IMR-90 (cell line): ENCODE data around the gene HBD. TPM values are rescaled to one million over a fixed set of nuclear protein-coding genes. Genes with fewer than 3 reads are reported as not detected.
"Not testable (repeated sequence)": the region's sequence is repeated elsewhere in the genome, so short reads cannot be mapped to it uniquely, and the experiment has no call there.

Experiments
- ATAC-seq: fragments of 200-7000 bp; cut with Tn5 transposase; 2 replicates; pipeline ENCODE4 v1.9.1; 2020; ENCODE audit warnings: low read depth, mild to moderate bottlenecking, moderate library complexity
- BruUV-seq: library from RNA; stranded (reverse); fragments of 400-500 nt; replicated peaks from 2 replicates; lab custom pipeline; 2021; lab: Mats Ljungman, UMichigan
- CTCF ChIA-PET: fragments of 300-600 bp; formaldehyde crosslinking; extraction: SDS; loops from one replicate; lab custom pipeline; 2021; ENCODE audit warnings: antibody characterized with exemption; lab: Yijun Ruan, JAX
- POLR2A ChIA-PET: fragments of 300-600 bp; sonication (Branson Sonifier 250); formaldehyde crosslinking; loops from one replicate; lab custom pipeline; 2022; ENCODE audit warnings: antibody characterized with exemption; ENCODE audit not compliant: unreplicated experiment; lab: Charles Lee
- DNase-seq: peaks from one replicate; pipeline ENCODE4 v3.0.0; 2013
- H2AFZ ChIP-seq: replicated peaks from 2 replicates; pipeline ENCODE3; 2013; ENCODE audit warnings: low read length, mild to moderate bottlenecking; ENCODE audit not compliant: poor library complexity
- H2AK5ac ChIP-seq: 2 replicates; pipeline ENCODE4 v1.6.1; 2013; ENCODE audit warnings: low read depth, low read length, inconsistent platforms
- H2AK9ac ChIP-seq: replicated peaks from 2 replicates; pipeline ENCODE3; 2013; ENCODE audit warnings: mild to moderate bottlenecking, low read depth, low read length, moderate library complexity; ENCODE audit not compliant: poor library complexity
- H2BK120ac ChIP-seq: 2 replicates; pipeline ENCODE4 v1.6.1; 2013; ENCODE audit warnings: low read depth, low read length, inconsistent platforms
- H2BK15ac ChIP-seq: 3 replicates; pipeline ENCODE4 v1.6.1; 2013; ENCODE audit warnings: low read depth, low read length, inconsistent platforms
- H2BK20ac ChIP-seq: 2 replicates; pipeline ENCODE4 v1.6.1; 2013; ENCODE audit warnings: low read depth, mild to moderate bottlenecking, inconsistent platforms, low read length, moderate library complexity
- H2BK5ac ChIP-seq: 2 replicates; pipeline ENCODE4 v1.6.1; 2013; ENCODE audit warnings: mild to moderate bottlenecking, low read depth, low read length, inconsistent platforms; ENCODE audit not compliant: poor library complexity, severe bottlenecking
- H3K14ac ChIP-seq: replicated peaks from 2 replicates; pipeline ENCODE4 v1.6.1; 2013; ENCODE audit warnings: low read depth, low read length, inconsistent platforms
- H3K18ac ChIP-seq: 2 replicates; pipeline ENCODE4 v1.6.1; 2013; ENCODE audit warnings: low read depth, low read length, control low read depth
- H3K23ac ChIP-seq: 2 replicates; pipeline ENCODE4 v1.6.1; 2013; ENCODE audit warnings: low read depth, low read length, inconsistent platforms
- H3K27ac ChIP-seq: 2 replicates; pipeline ENCODE4 v1.5.1; 2013; ENCODE audit warnings: mild to moderate bottlenecking, control low read depth, low read length; ENCODE audit not compliant: insufficient read depth
- H3K27me3 ChIP-seq: 2 replicates; pipeline ENCODE4 v1.6.1; 2013; ENCODE audit warnings: low read length; ENCODE audit not compliant: control insufficient read depth, insufficient read depth
- H3K36me3 ChIP-seq: 2 replicates; pipeline ENCODE4 v1.6.1; 2013; ENCODE audit warnings: low read length, mixed read lengths; ENCODE audit not compliant: control insufficient read depth, insufficient read depth
- H3K4ac ChIP-seq: 2 replicates; pipeline ENCODE4 v1.6.1; 2013; ENCODE audit warnings: low read depth, low read length, inconsistent platforms
- H3K4me1 ChIP-seq: 2 replicates; pipeline ENCODE4 v1.6.1; 2013; ENCODE audit warnings: low read length, mixed read lengths; ENCODE audit not compliant: control insufficient read depth, insufficient read depth
- H3K4me2 ChIP-seq: 2 replicates; pipeline ENCODE4 v1.6.1; 2013; ENCODE audit warnings: low read depth, mild to moderate bottlenecking, control low read depth, low read length, moderate library complexity
- H3K4me3 ChIP-seq: 2 replicates; pipeline ENCODE4 v1.5.1; 2013; ENCODE audit warnings: low read depth, mild to moderate bottlenecking, control low read depth, low read length, moderate library complexity; ENCODE audit not compliant: insufficient read depth
- H3K56ac ChIP-seq: 2 replicates; pipeline ENCODE4 v1.6.1; 2013; ENCODE audit warnings: low read length, inconsistent platforms; ENCODE audit not compliant: insufficient read depth; ENCODE audit errors: extremely low read depth
- H3K79me1 ChIP-seq, 2 experiments: 2 replicates each; pipeline ENCODE4 v1.6.1; 2013; ENCODE audit warnings: low read length in 2 of 2, inconsistent platforms in 1 of 2, low read depth in 1 of 2
- H3K9ac ChIP-seq: 2 replicates; pipeline ENCODE4 v1.6.1; 2013; ENCODE audit warnings: low read depth, low read length, control low read depth
- H3K9me1 ChIP-seq: 2 replicates; pipeline ENCODE4 v1.6.1; 2013; ENCODE audit warnings: low read length, inconsistent platforms; ENCODE audit not compliant: insufficient read depth
- H3K9me3 ChIP-seq: 2 replicates; pipeline ENCODE4 v1.6.1; 2013; ENCODE audit warnings: low read length; ENCODE audit not compliant: control insufficient read depth, insufficient read depth
- H4K20me1 ChIP-seq: 2 replicates; pipeline ENCODE4 v1.6.1; 2013; ENCODE audit warnings: low read length, inconsistent platforms; ENCODE audit not compliant: insufficient read depth
- H4K5ac ChIP-seq: 2 replicates; pipeline ENCODE4 v1.6.1; 2013; ENCODE audit warnings: mild to moderate bottlenecking, low read depth, low read length, control low read depth
- H4K8ac ChIP-seq, 2 experiments: 2 replicates each; pipeline ENCODE4 v1.6.1; 2013; ENCODE audit warnings: low read depth in 2 of 2, low read length in 2 of 2, control low read depth in 1 of 2, inconsistent platforms in 1 of 2
- H4K91ac ChIP-seq: 2 replicates; pipeline ENCODE4 v1.6.1; 2013; ENCODE audit warnings: low read depth, low read length, inconsistent platforms; ENCODE audit not compliant: insufficient read depth
- WGBS, 2 experiments: methylation state at CpG; one replicate each; pipeline versions ENCODE4 v1.1.5 to v1.1.7; 2013; ENCODE audit warnings: missing lambda C conversion rate in 2 of 2; ENCODE audit not compliant: insufficient read length in 1 of 2; ENCODE audit errors: extremely low coverage in 2 of 2; 5-methylcytosine and 5-hydroxymethylcytosine counted together
- dilution Hi-C: fragments of 300-500 bp; cut with HindIII; formaldehyde crosslinking; loops from one replicate; pipeline ENCODE4 v1.14.3; 2018; ENCODE audit warnings: low sequenced_read_pairs; ENCODE audit not compliant: unreplicated experiment
- in situ Hi-C: fragments of 300-500 bp; cut with MboI; formaldehyde crosslinking; loops from 3 replicates; pipeline ENCODE4 v1.14.3; 2019; ENCODE audit warnings: low sequenced_read_pairs, inconsistent platforms, mixed read lengths
- intact Hi-C: fragments of 100-400 bp; cut with micrococcal nuclease; formaldehyde crosslinking; loops from 2 replicates; pipeline ENCODE4 v1.10.0; 2022
- polyA plus RNA-seq, 3 experiments: library from polyadenylated mRNA; depleted of rRNA; stranded (reverse); fragments of >200 nt; gene quantifications; 2 replicates each; pipeline ENCODE4 v1.2.3, GENCODE V29; 2012; ENCODE audit warnings: low replicate concordance in 1 of 3
- total RNA-seq: library from RNA; depleted of rRNA; stranded (reverse); fragments of >200 nt; gene quantifications from 2 replicates; pipeline ENCODE4 v1.2.3, GENCODE V29; 2012

HBD gene
- total and polyA plus RNA-seq, 2 of the 4 experiments (the other 2 are of a cell fraction) = 6.3 to 12.0 TPM

GRCh38 chr11:5249807-5250396 is 15.6 kb upstream of the HBD start, which contains the start of gene HBG1:
HBG1 (minus strand) TSS chr11:5249857; CDS start chr11:5249804, 53 bp downstream.
- no CpG with 5 or more reads among the region's 9 CpGs for WGBS, 2 experiments
- H3K23ac ChIP-seq, POLR2A ChIA-PET, DNase-seq, H2AK9ac ChIP-seq, H4K5ac ChIP-seq, H2BK20ac ChIP-seq, H2BK5ac ChIP-seq, dilution Hi-C loops, H3K18ac ChIP-seq, H3K56ac ChIP-seq, H3K4ac ChIP-seq, H3K9ac ChIP-seq, H4K8ac ChIP-seq, H3K4me1 ChIP-seq, H3K4me3 ChIP-seq, H3K36me3 ChIP-seq, H3K27ac ChIP-seq, H2AFZ ChIP-seq, CTCF ChIA-PET, BruUV-seq, H3K79me1 ChIP-seq, H2BK120ac ChIP-seq, in situ Hi-C loops, H3K9me3 ChIP-seq, H2BK15ac ChIP-seq, H4K91ac ChIP-seq, H4K20me1 ChIP-seq, intact Hi-C loops, H3K14ac ChIP-seq, H3K4me2 ChIP-seq, H3K9me1 ChIP-seq, H3K27me3 ChIP-seq, H2AK5ac ChIP-seq: not testable (repeated sequence)
- ATAC-seq = 0 out of 2 replicates have a peak, but pooled peaks have one; percentile 29

DNA sequence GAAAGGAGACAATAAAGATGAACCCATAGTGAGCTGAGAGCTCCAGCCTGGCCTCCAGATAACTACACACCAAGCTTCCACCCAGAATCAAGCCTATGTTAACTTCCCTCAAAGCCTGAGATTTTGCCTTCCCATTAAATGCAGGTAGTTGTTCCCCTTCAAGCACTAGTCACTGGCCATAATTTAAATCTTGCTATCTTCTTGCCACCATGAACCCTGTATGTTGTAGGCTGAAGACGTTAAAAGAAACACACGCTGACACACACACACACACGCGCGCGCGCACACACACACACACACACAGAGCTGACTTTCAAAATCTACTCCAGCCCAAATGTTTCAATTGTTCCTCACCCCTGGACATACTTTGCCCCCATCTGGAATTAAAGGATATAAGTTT is 14.2 kb upstream of the HBD start:
- H3K56ac ChIP-seq, H2BK120ac ChIP-seq, H3K4ac ChIP-seq, H3K36me3 ChIP-seq, ATAC-seq, H4K5ac ChIP-seq, H3K27ac ChIP-seq, intact Hi-C loops, BruUV-seq, in situ Hi-C loops, POLR2A ChIA-PET, H2AFZ ChIP-seq, H2BK15ac ChIP-seq, H3K9me3 ChIP-seq, H3K4me1 ChIP-seq, H3K23ac ChIP-seq, H3K27me3 ChIP-seq, H4K8ac ChIP-seq, H3K79me1 ChIP-seq, H2AK9ac ChIP-seq, CTCF ChIA-PET, H3K4me3 ChIP-seq, H3K4me2 ChIP-seq, H3K9ac ChIP-seq, H4K20me1 ChIP-seq, H3K9me1 ChIP-seq, H2BK5ac ChIP-seq, DNase-seq, H2BK20ac ChIP-seq, H3K14ac ChIP-seq, H4K91ac ChIP-seq, H2AK5ac ChIP-seq, dilution Hi-C loops: not testable (repeated sequence)
- WGBS, 2 experiments = no CpG with 5 or more reads among the region's 7 CpGs
- peak overlapping the region; percentile 25; the same call in 1 of the 2 replicates for H3K18ac ChIP-seq
